ENCODE measurements around the gene SLC44A3. TPM values are rescaled to one million over a fixed set of nuclear protein-coding genes. Genes with fewer than 3 reads are reported as not detected.
A peak's percentile ranks its signal among the peaks of the same experiment; 100 is the strongest.

The SLC44A3 gene
- total and polyA plus RNA-seq, 12 donors = 4.2 to 26.2 (median 9.5) TPM

GRCh38 chr1:94878329-94878728 lies 58.2 kb downstream of the SLC44A3 start:
- intact Hi-C loops (cut with DNase I) = no loop called here

GRCh38 chr1:94883691-94884090 lies 63.5 kb downstream of the SLC44A3 start:
- Histone ChIP-seq H3K27ac (peak overlapping the region; percentile 16 to 79 (median 64)), H3K36me3 (replicated peaks in 1 of 2) (no peaks in the 10 kb centered on the region), H3K4me1 (replicated peaks in 1 of 2) (peaks cover 8 to 12% of the 10 kb centered on the region in 2 donors), H3K9me3 (replicated peaks in 1 of 3) (no peaks in the 10 kb centered on the region), H3K4me3 (peak overlapping the region in 2 of 4 donors; percentile 3 to 8), H3K27me3 (no peaks in the 10 kb centered on the region)
- intact Hi-C loops (cut with DNase I) = no loop called here
- peak in 4 of 7 donors; percentile 40 to 58 (median 54) for DNase-seq
- 6 to 13% (median 8%) methylated on average over 4 of the region's 4 CpGs for WGBS, 4 donors
- TF ChIP-seq POLR2A (IDR thresholded peaks at IDR 0.05) = no peak

More at GRCh38 chr1:94878329-94878728, 58.2 kb downstream of the SLC44A3 start:
- Histone ChIP-seq H3K27me3 (no peaks in the 10 kb centered on the region), H3K36me3 (replicated peaks in 1 of 2) (no peaks in the 10 kb centered on the region), H3K9me3 (replicated peaks in 1 of 3) (no peaks in the 10 kb centered on the region), H3K4me3 (no peak overlapping the region), H3K4me1 (replicated peaks in 1 of 2) (peaks cover 0 to 4% of the 10 kb centered on the region in 2 donors), H3K27ac (no peak overlapping the region)
- no peak for DNase-seq
- TF ChIP-seq POLR2A (IDR thresholded peaks at IDR 0.05) (no peak), CTCF (IDR thresholded peaks at IDR 0.05) (no peak)
- 95 to 98% (median 95%) methylated on average over 5 of the region's 5 CpGs for WGBS, 4 donors

GRCh38 chr1:94884106-94884505 lies 63.9 kb downstream of the SLC44A3 start:
- H3K4me1 ChIP-seq (replicated peaks in 1 of 2) = peaks cover 8 to 12% of the 10 kb centered on the region in 2 donors
- intact Hi-C loops (cut with DNase I) = no loop called here
- H3K4me3 ChIP-seq = peak overlapping the region in 1 of 4 donors; percentile 3
- 26 to 34% (median 30%) methylated on average over 6 of the region's 6 CpGs for WGBS, 4 donors
- peak in 5 of 7 donors; percentile 46 to 62 (median 52) for DNase-seq
- H3K9me3 ChIP-seq (replicated peaks in 1 of 3) = no peaks in the 10 kb centered on the region
- TF ChIP-seq CTCF (IDR thresholded peaks at IDR 0.05) (no peak), POLR2A (IDR thresholded peaks at IDR 0.05) (no peak)
- H3K27ac ChIP-seq = peak overlapping the region; percentile 16 to 79 (median 64)
- H3K27me3 ChIP-seq = no peaks in the 10 kb centered on the region
- no peaks in the 10 kb centered on the region for H3K36me3 ChIP-seq (replicated peaks in 1 of 2)

- intact Hi-C loops (cut with DNase I) = no loop called here
- no peak for TF ChIP-seq CTCF (IDR thresholded peaks at IDR 0.05)
- TF ChIP-seq POLR2A (IDR thresholded peaks at IDR 0.05) = no peak
- peaks cover 8 to 12% of the 10 kb centered on the region in 2 donors for H3K4me1 ChIP-seq (replicated peaks in 1 of 2)
- WGBS, 4 donors = 64 to 75% (median 70%) methylated on average over 6 of the region's 6 CpGs
- no peak overlapping the region for H3K4me3 ChIP-seq
- no peaks in the 10 kb centered on the region for H3K36me3 ChIP-seq (replicated peaks in 1 of 2)
- no peak for DNase-seq
- H3K27ac ChIP-seq = peak overlapping the region; percentile 16 to 79 (median 64)
- no peaks in the 10 kb centered on the region for H3K27me3 ChIP-seq
- no peaks in the 10 kb centered on the region for H3K9me3 ChIP-seq (replicated peaks in 1 of 3)
Measured at GRCh38 chr1:94884507-94884906, 64.3 kb downstream of the SLC44A3 start.

- intact Hi-C loops (cut with DNase I) = no loop called here
- peaks cover 8 to 12% of the 10 kb centered on the region in 2 donors for H3K4me1 ChIP-seq (replicated peaks in 1 of 2)
- DNase-seq = no peak
- no peaks in the 10 kb centered on the region for H3K36me3 ChIP-seq (replicated peaks in 1 of 2)
- H3K27ac ChIP-seq = no peak overlapping the region
- H3K27me3 ChIP-seq = no peaks in the 10 kb centered on the region
- no peaks in the 10 kb centered on the region for H3K9me3 ChIP-seq (replicated peaks in 1 of 3)
- H3K4me3 ChIP-seq = no peak overlapping the region
- TF ChIP-seq CTCF (IDR thresholded peaks at IDR 0.05) (no peak), POLR2A (IDR thresholded peaks at IDR 0.05) (no peak)
- WGBS, 4 donors = 83 to 98% (median 86%) methylated on average over 4 to 5 of the region's 5 CpGs
Measured at GRCh38 chr1:94886361-94886760, 66.2 kb downstream of the SLC44A3 start.

Measured in adrenal gland (tissue), 12 donors.